PC-9 (cell line): ENCODE measurements around the gene ARHGAP26. TPM values are rescaled to one million over a fixed set of nuclear protein-coding genes. Genes with fewer than 3 reads are reported as not detected.

Experiments used
- BruUV-seq: library from RNA; stranded (reverse); fragments of 400-500 nt; replicated peaks from 2 replicates; lab custom pipeline; 2021; lab: Mats Ljungman, UMichigan
- CTCF ChIA-PET: fragments of 300-600 bp; sonication (Branson Sonifier 250); formaldehyde crosslinking; loops from one replicate; lab custom pipeline; 2022; ENCODE audit warnings: antibody characterized with exemption; lab: Charles Lee
- POLR2A ChIA-PET: fragments of 300-600 bp; sonication (Branson Sonifier 250); formaldehyde crosslinking; loops from one replicate; lab custom pipeline; 2022; ENCODE audit warnings: antibody characterized with exemption; ENCODE audit not compliant: unreplicated experiment; lab: Charles Lee
- DNase-seq, 2 experiments: peaks; one replicate each; pipeline versions ENCODE4 v3.0.0 to v3.0.0-alpha.2; 2015 to 2022; ENCODE audit warnings: mixed read lengths in 1 of 2
- H2AFZ ChIP-seq: fragments of 200-600 bp; sonication (generic); 2 replicates; pipeline ENCODE4 v1.8.1; 2017; ENCODE audit warnings: antibody characterized with exemption
- H3F3A ChIP-seq: fragments of 200-600 bp; sonication (generic); 2 replicates; pipeline ENCODE4 v1.8.1; 2017; ENCODE audit warnings: antibody characterized with exemption, mild to moderate bottlenecking, low read depth; ENCODE audit not compliant: insufficient read depth
- H3K27ac ChIP-seq: fragments of 200-600 bp; sonication (generic); 2 replicates; pipeline ENCODE4 v1.6.1; 2016; ENCODE audit warnings: mixed run types
- H3K27me3 ChIP-seq: fragments of 200-600 bp; sonication (generic); 2 replicates; pipeline ENCODE4 v1.6.1; 2016; ENCODE audit warnings: low read depth, mixed run types; ENCODE audit not compliant: insufficient read depth
- H3K36me3 ChIP-seq: fragments of 200-600 bp; sonication (generic); 2 replicates; pipeline ENCODE4 v1.6.1; 2016; ENCODE audit warnings: low read depth, mixed run types
- H3K4me1 ChIP-seq: fragments of 200-600 bp; sonication (generic); replicated peaks from 2 replicates; pipeline ENCODE4 v1.6.1; 2016; ENCODE audit warnings: mixed run types; ENCODE audit not compliant: insufficient read depth
- H3K4me2 ChIP-seq: fragments of 200-600 bp; sonication (generic); 2 replicates; pipeline ENCODE4 v1.6.1; 2017; ENCODE audit warnings: mixed run types
- H3K4me3 ChIP-seq: fragments of 200-600 bp; sonication (generic); 2 replicates; pipeline ENCODE4 v1.6.1; 2016; ENCODE audit warnings: mixed run types
- H3K79me2 ChIP-seq: fragments of 200-600 bp; sonication (generic); 2 replicates; pipeline ENCODE4 v1.6.1; 2017; ENCODE audit warnings: low read depth, mixed run types
- H3K9me2 ChIP-seq: fragments of 200-600 bp; sonication (generic); 2 replicates; pipeline ENCODE4 v1.8.1; 2017; ENCODE audit warnings: mild to moderate bottlenecking; ENCODE audit not compliant: insufficient read depth
- H3K9me3 ChIP-seq: fragments of 200-600 bp; sonication (generic); 2 replicates; pipeline ENCODE4 v1.8.1; 2016; ENCODE audit warnings: low read depth; ENCODE audit not compliant: insufficient read depth
- H4K20me1 ChIP-seq: fragments of 200-600 bp; sonication (generic); 2 replicates; pipeline ENCODE4 v1.8.1; 2017; ENCODE audit not compliant: insufficient read depth
- CTCF ChIP-seq: fragments of 200-600 bp; sonication (generic); conservative IDR thresholded peaks from 2 replicates; pipeline ENCODE4 v1.6.1; 2017; ENCODE audit warnings: mixed run types, antibody characterized with exemption, mild to moderate bottlenecking, moderate library complexity
- EZH2 ChIP-seq: fragments of 200-600 bp; sonication (generic); IDR thresholded peaks from 2 replicates; pipeline ENCODE4 v1.8.0; 2017; ENCODE audit warnings: antibody characterized with exemption, low read depth
- intact Hi-C: fragments of 100-400 bp; cut with micrococcal nuclease; formaldehyde crosslinking; loops from one replicate; pipeline ENCODE4 v1.10.0; 2022; ENCODE audit not compliant: unreplicated experiment
- total RNA-seq: library from RNA; stranded (reverse); gene quantifications from 2 replicates; pipeline ENCODE4 v1.2.3, GENCODE V29; 2021

ARHGAP26 gene
- total RNA-seq, 1 experiment from 2014 or later: 29.7 TPM

- peaks cover 4% of the 10 kb centered on the region; the same call in 1 of the 2 replicates for H3K4me1 ChIP-seq
- POLR2A ChIA-PET: no interaction called here
- H3K4me3 ChIP-seq: no peak overlapping the region
- DNase-seq: no peak
- no TSS peak for BruUV-seq
- no peak for TF ChIP-seq CTCF
- no peak for TF ChIP-seq EZH2
- no peaks in the 10 kb centered on the region for H3K9me3 ChIP-seq
- no peaks in the 10 kb centered on the region for H3K36me3 ChIP-seq
- H4K20me1 ChIP-seq: 0 out of 2 replicates have a peak, but pooled peaks cover 5% of the 10 kb centered on the region
- intact Hi-C loops: no loop called here
- no peaks in the 10 kb centered on the region for H3K9me2 ChIP-seq
- H2AFZ ChIP-seq: no peak overlapping the region
- H3F3A ChIP-seq: no peaks in the 10 kb centered on the region
- H3K4me2 ChIP-seq: no peak overlapping the region
- H3K79me2 ChIP-seq: 0 out of 2 replicates have a peak, but pooled peaks cover 3% of the 10 kb centered on the region
- H3K27ac ChIP-seq: no peak overlapping the region
- CTCF ChIA-PET: no interaction called here
- H3K27me3 ChIP-seq: no peaks in the 10 kb centered on the region
Measured at GRCh38 chr5:142792012-142792864, 22.1 kb downstream of the ARHGAP26 start.

- no peak for TF ChIP-seq CTCF
- no peak for TF ChIP-seq EZH2
- BruUV-seq: no TSS peak
Measured at GRCh38 chr5:142792865-142793232, 22.7 kb downstream of the ARHGAP26 start.

GRCh38 chr5:142794537-142794936 is 24.4 kb downstream of the ARHGAP26 start:
- no TSS peak for BruUV-seq
- CTCF ChIA-PET: no interaction called here
- no peaks in the 10 kb centered on the region for H3K9me3 ChIP-seq
- H3K27me3 ChIP-seq: no peaks in the 10 kb centered on the region
- H3K27ac ChIP-seq: no peak overlapping the region
- no peak for TF ChIP-seq EZH2
- no peak for TF ChIP-seq CTCF
- 0 out of 2 replicates have a peak, but pooled peaks cover 4% of the 10 kb centered on the region for H3K79me2 ChIP-seq
- intact Hi-C loops: no loop called here
- 0 out of 2 replicates have a peak, but pooled peaks cover 5% of the 10 kb centered on the region for H4K20me1 ChIP-seq
- no peak overlapping the region for H3K4me3 ChIP-seq
- no peaks in the 10 kb centered on the region for H3F3A ChIP-seq
- H2AFZ ChIP-seq: no peak overlapping the region
- H3K4me1 ChIP-seq: peaks cover 4% of the 10 kb centered on the region; the same call in 1 of the 2 replicates
- H3K36me3 ChIP-seq: no peaks in the 10 kb centered on the region
- POLR2A ChIA-PET: no interaction called here
- H3K9me2 ChIP-seq: no peaks in the 10 kb centered on the region
- H3K4me2 ChIP-seq: no peak overlapping the region
- DNase-seq: no peak

More at GRCh38 chr5:142792865-142793232, 22.7 kb downstream of the ARHGAP26 start:
- CTCF ChIA-PET: no interaction called here
- POLR2A ChIA-PET: no interaction called here
- Histone ChIP-seq H2AFZ (no peak overlapping the region), H3K27me3 (no peaks in the 10 kb centered on the region), H3K4me2 (no peak overlapping the region), H3F3A (no peaks in the 10 kb centered on the region), H3K79me2 (0 out of 2 replicates have a peak, but pooled peaks cover 4% of the 10 kb centered on the region), H3K4me3 (no peak overlapping the region), H3K36me3 (no peaks in the 10 kb centered on the region), H3K4me1 (peaks cover 4% of the 10 kb centered on the region; the same call in 1 of the 2 replicates), H3K9me3 (no peaks in the 10 kb centered on the region), H4K20me1 (0 out of 2 replicates have a peak, but pooled peaks cover 5% of the 10 kb centered on the region), H3K9me2 (no peaks in the 10 kb centered on the region), H3K27ac (no peak overlapping the region)
- DNase-seq: no peak
- intact Hi-C loops: no loop called here
